Activated naive CD4-positive, alpha-beta T cell treated with anti-CD3 and anti-CD28 coated beads, Interleukin-2, amount 10 ng/mL, durations not matched to agents 7 days and 5 days (primary cell): ENCODE data around the gene CISH.

Experiments used
- CTCF ChIA-PET: fragments of 350-600 bp; sonication (Branson Sonifier 250); formaldehyde crosslinking; loops from one replicate; lab custom pipeline; 2021; ENCODE audit warnings: antibody characterized with exemption; lab: Charles Lee
- DNase-seq: peaks from one replicate; pipeline ENCODE4 v3.0.0-alpha.2; 2020
- H3K27ac Mint-ChIP-seq: one replicate; pipeline ENCODE4 v1.8.0; 2021; ENCODE audit warnings: mild to moderate bottlenecking, moderate library complexity, mixed read lengths
- H3K27me3 Mint-ChIP-seq: one replicate; pipeline ENCODE4 v1.8.0; 2021; ENCODE audit warnings: mild to moderate bottlenecking, mixed read lengths
- H3K36me3 Mint-ChIP-seq: one replicate; pipeline ENCODE4 v1.8.0; 2021; ENCODE audit warnings: mixed read lengths
- H3K4me1 Mint-ChIP-seq: one replicate; pipeline ENCODE4 v1.8.0; 2021; ENCODE audit warnings: mixed read lengths
- H3K4me3 Mint-ChIP-seq: one replicate; pipeline ENCODE4 v1.8.0; 2021; ENCODE audit warnings: mild to moderate bottlenecking, moderate library complexity, mixed read lengths
- H3K9me3 Mint-ChIP-seq: one replicate; pipeline ENCODE4 v1.8.0; 2021; ENCODE audit warnings: mixed read lengths

Gene CISH

GRCh38 chr3:50650018-50650417, 38.4 kb upstream of the CISH start:
- H3K9me3 Mint-ChIP-seq: no peaks in the 10 kb centered on the region
- no peaks in the 10 kb centered on the region for H3K27me3 Mint-ChIP-seq
- no peak for DNase-seq
- CTCF ChIA-PET: interaction anchor here (9.3 kb wide), 1 partner anchor 33 kb away, joined by 147 read pairs; the partner anchor contains the start of gene MAPKAPK3
- H3K4me3 Mint-ChIP-seq: no peak overlapping the region
- peak overlapping the region; percentile 61 for H3K27ac Mint-ChIP-seq
- H3K4me1 Mint-ChIP-seq: peaks cover 21% of the 10 kb centered on the region
- H3K36me3 Mint-ChIP-seq: peaks cover 21% of the 10 kb centered on the region

GRCh38 chr3:50649451-50649931, 37.9 kb upstream of the CISH start:
- H3K4me3 Mint-ChIP-seq: no peak overlapping the region
- DNase-seq: no peak
- H3K27me3 Mint-ChIP-seq: no peaks in the 10 kb centered on the region
- H3K27ac Mint-ChIP-seq: no peak overlapping the region
- H3K4me1 Mint-ChIP-seq: peaks cover 16% of the 10 kb centered on the region
- CTCF ChIA-PET: interaction anchor here (9.3 kb wide), 1 partner anchor 32 kb away, joined by 147 read pairs; the partner anchor contains the start of gene MAPKAPK3
- peaks cover 22% of the 10 kb centered on the region for H3K36me3 Mint-ChIP-seq
- H3K9me3 Mint-ChIP-seq: no peaks in the 10 kb centered on the region

GRCh38 chr3:50648944-50649343, 37.4 kb upstream of the CISH start:
- Mint-ChIP-seq H3K9me3 (no peaks in the 10 kb centered on the region), H3K36me3 (peaks cover 28% of the 10 kb centered on the region), H3K4me1 (peaks cover 11% of the 10 kb centered on the region), H3K4me3 (no peak overlapping the region), H3K27me3 (no peaks in the 10 kb centered on the region), H3K27ac (peak overlapping the region; percentile 11)
- CTCF ChIA-PET: interaction anchor here (0.6 to 9.3 kb wide), 3 partner anchors 22 to 77 kb away, joined by 3 to 147 read pairs (median 3); partner anchors contain the start of gene MAPKAPK3
- no peak for DNase-seq

GRCh38 chr3:50648313-50648712, 36.7 kb upstream of the CISH start:
- CTCF ChIA-PET: interaction anchor here (0.6 to 9.3 kb wide), 4 partner anchors 21 to 77 kb away, joined by 3 to 147 read pairs (median 3); partner anchors contain the start of gene MAPKAPK3
- H3K9me3 Mint-ChIP-seq: no peaks in the 10 kb centered on the region
- no peak for DNase-seq
- H3K27me3 Mint-ChIP-seq: no peaks in the 10 kb centered on the region
- H3K4me1 Mint-ChIP-seq: peaks cover 7% of the 10 kb centered on the region
- H3K36me3 Mint-ChIP-seq: peaks cover 34% of the 10 kb centered on the region
- no peak overlapping the region for H3K4me3 Mint-ChIP-seq
- H3K27ac Mint-ChIP-seq: peak overlapping the region; percentile 11

- CTCF ChIA-PET: no interaction called here
- no peaks in the 10 kb centered on the region for H3K4me1 Mint-ChIP-seq
- no peaks in the 10 kb centered on the region for H3K9me3 Mint-ChIP-seq
- H3K27ac Mint-ChIP-seq: no peak overlapping the region
- DNase-seq: no peak
- H3K4me3 Mint-ChIP-seq: no peak overlapping the region
- H3K36me3 Mint-ChIP-seq: peaks cover 45% of the 10 kb centered on the region
- no peaks in the 10 kb centered on the region for H3K27me3 Mint-ChIP-seq
Observed at GRCh38 chr3:50645378-50645777, 33.8 kb upstream of the CISH start.

GRCh38 chr3:50644561-50644960, 33.0 kb upstream of the CISH start:
- Mint-ChIP-seq H3K9me3 (no peaks in the 10 kb centered on the region), H3K27me3 (no peaks in the 10 kb centered on the region), H3K36me3 (peaks cover 46% of the 10 kb centered on the region), H3K4me1 (peaks cover 1% of the 10 kb centered on the region), H3K4me3 (no peak overlapping the region), H3K27ac (no peak overlapping the region)
- CTCF ChIA-PET: interaction anchor here (1.7 kb wide), 1 partner anchor 29 kb away, joined by 6 read pairs; no protein-coding TSS in a partner anchor
- no peak for DNase-seq

- CTCF ChIA-PET: no interaction called here
- Mint-ChIP-seq H3K27ac (peak overlapping the region; percentile 28), H3K27me3 (no peaks in the 10 kb centered on the region), H3K4me3 (no peak overlapping the region), H3K4me1 (peaks cover 15% of the 10 kb centered on the region), H3K9me3 (no peaks in the 10 kb centered on the region), H3K36me3 (peaks cover 46% of the 10 kb centered on the region)
- DNase-seq: no peak
Observed at GRCh38 chr3:50642382-50642781, 30.8 kb upstream of the CISH start.

GRCh38 chr3:50639055-50639494, 27.5 kb upstream of the CISH start:
- peak overlapping the region; percentile 19 for H3K27ac Mint-ChIP-seq

GRCh38 chr3:50637945-50638344, 26.4 kb upstream of the CISH start:
- no peaks in the 10 kb centered on the region for H3K9me3 Mint-ChIP-seq
- peaks cover 40% of the 10 kb centered on the region for H3K36me3 Mint-ChIP-seq
- CTCF ChIA-PET: interaction anchor here (1.2 kb wide), 1 partner anchor 24 kb away, joined by 3 read pairs; no protein-coding TSS in a partner anchor
- DNase-seq: no peak
- peaks cover 53% of the 10 kb centered on the region for H3K4me1 Mint-ChIP-seq
- H3K27ac Mint-ChIP-seq: peak overlapping the region; percentile 71
- H3K27me3 Mint-ChIP-seq: no peaks in the 10 kb centered on the region
- H3K4me3 Mint-ChIP-seq: no peak overlapping the region

More at GRCh38 chr3:50639055-50639494, 27.5 kb upstream of the CISH start:
- peaks cover 49% of the 10 kb centered on the region for H3K36me3 Mint-ChIP-seq
- no peaks in the 10 kb centered on the region for H3K27me3 Mint-ChIP-seq
- no peaks in the 10 kb centered on the region for H3K9me3 Mint-ChIP-seq
- no peak for DNase-seq
- CTCF ChIA-PET: interaction anchor here (0.8 to 1.2 kb wide), 2 partner anchors 25 to 97 kb away, joined by 3 read pairs; no protein-coding TSS in a partner anchor
- no peak overlapping the region for H3K4me3 Mint-ChIP-seq
- H3K4me1 Mint-ChIP-seq: peaks cover 41% of the 10 kb centered on the region

- no peak for DNase-seq
- Mint-ChIP-seq H3K9me3 (no peaks in the 10 kb centered on the region), H3K27me3 (no peaks in the 10 kb centered on the region), H3K4me1 (peaks cover 62% of the 10 kb centered on the region), H3K27ac (peak overlapping the region; percentile 71), H3K36me3 (peaks cover 47% of the 10 kb centered on the region), H3K4me3 (no peak overlapping the region)
- CTCF ChIA-PET: interaction anchor here (1.3 to 2.2 kb wide), 2 partner anchors 9 to 16 kb away, joined by 4 to 5 read pairs; no protein-coding TSS in a partner anchor
Observed at GRCh38 chr3:50637011-50637410, 25.4 kb upstream of the CISH start.

GRCh38 chr3:50635066-50635465, 23.5 kb upstream of the CISH start:
- peaks cover 81% of the 10 kb centered on the region for H3K4me1 Mint-ChIP-seq
- no peaks in the 10 kb centered on the region for H3K27me3 Mint-ChIP-seq
- peaks cover 53% of the 10 kb centered on the region for H3K36me3 Mint-ChIP-seq
- CTCF ChIA-PET: interaction anchor here (1.1 to 2.8 kb wide), 4 partner anchors 15 to 63 kb away, joined by 5 to 10 read pairs (median 6); no protein-coding TSS in a partner anchor
- no peak overlapping the region for H3K4me3 Mint-ChIP-seq
- no peak for DNase-seq
- no peak overlapping the region for H3K27ac Mint-ChIP-seq
- H3K9me3 Mint-ChIP-seq: no peaks in the 10 kb centered on the region

GRCh38 chr3:50633230-50633790, 21.7 kb upstream of the CISH start:
- no peak for DNase-seq
- H3K4me1 Mint-ChIP-seq: peaks cover 89% of the 10 kb centered on the region
- no peak overlapping the region for H3K4me3 Mint-ChIP-seq
- H3K27me3 Mint-ChIP-seq: no peaks in the 10 kb centered on the region
- H3K36me3 Mint-ChIP-seq: peaks cover 54% of the 10 kb centered on the region
- H3K9me3 Mint-ChIP-seq: no peaks in the 10 kb centered on the region
- CTCF ChIA-PET: interaction anchor here (0.6 to 2.8 kb wide), 6 partner anchors 13 to 61 kb away, joined by 3 to 11 read pairs (median 6); partner anchors contain the start of gene MAPKAPK3
- peak overlapping the region; percentile 70 for H3K27ac Mint-ChIP-seq

- H3K4me3 Mint-ChIP-seq: no peak overlapping the region
- no peaks in the 10 kb centered on the region for H3K27me3 Mint-ChIP-seq
- no peak for DNase-seq
- H3K36me3 Mint-ChIP-seq: peaks cover 56% of the 10 kb centered on the region
- H3K27ac Mint-ChIP-seq: peak overlapping the region; percentile 84
- CTCF ChIA-PET: interaction anchor here (1.5 to 2.8 kb wide), 4 partner anchors 9 to 19 kb away, joined by 3 to 11 read pairs (median 8); partner anchors contain the start of gene MAPKAPK3
- H3K9me3 Mint-ChIP-seq: no peaks in the 10 kb centered on the region
- H3K4me1 Mint-ChIP-seq: peaks cover 89% of the 10 kb centered on the region
Observed at GRCh38 chr3:50632450-50632849, 20.9 kb upstream of the CISH start.

- H3K4me1 Mint-ChIP-seq: peaks cover 88% of the 10 kb centered on the region
Observed at GRCh38 chr3:50630877-50631276, 19.3 kb upstream of the CISH start.

More at GRCh38 chr3:50630877-50631276, 19.3 kb upstream of the CISH start:
- Mint-ChIP-seq H3K9me3 (no peaks in the 10 kb centered on the region), H3K27ac (no peak overlapping the region), H3K36me3 (peaks cover 55% of the 10 kb centered on the region), H3K27me3 (no peaks in the 10 kb centered on the region), H3K4me3 (no peak overlapping the region)
- no peak for DNase-seq
- CTCF ChIA-PET: interaction anchor here (1.0 to 2.2 kb wide), 6 partner anchors 8 to 59 kb away, joined by 3 to 6 read pairs (median 4); no protein-coding TSS in a partner anchor
